GM13977 (cell line): ENCODE data around the gene IRAK4.
A peak's percentile ranks its signal among the peaks of the same experiment; 100 is the strongest.

ENCODE experiments used
- DNase-seq: peaks from one replicate; pipeline ENCODE4 v3.0.0; 2012; ENCODE audit warnings: low spot score
- in situ Hi-C: fragments of 300-500 bp; cut with MboI; formaldehyde crosslinking; loops from one replicate; pipeline ENCODE4 v1.12.0; 2022; ENCODE audit warnings: low sequenced_read_pairs, low pct_unique_long_range_greater_than_20kb, mixed read lengths, inconsistent platforms; ENCODE audit not compliant: unreplicated experiment
- TF ChIP-seq, protein P1 (sequence below): IDR thresholded peaks from 2 replicates; pipeline ENCODE4 v1.5.1; 2012; ENCODE audit warnings: mild to moderate bottlenecking, control low read depth; ENCODE audit not compliant: insufficient read depth; ENCODE audit errors: extremely low read depth, missing control alignments

The IRAK4 gene

DNA sequence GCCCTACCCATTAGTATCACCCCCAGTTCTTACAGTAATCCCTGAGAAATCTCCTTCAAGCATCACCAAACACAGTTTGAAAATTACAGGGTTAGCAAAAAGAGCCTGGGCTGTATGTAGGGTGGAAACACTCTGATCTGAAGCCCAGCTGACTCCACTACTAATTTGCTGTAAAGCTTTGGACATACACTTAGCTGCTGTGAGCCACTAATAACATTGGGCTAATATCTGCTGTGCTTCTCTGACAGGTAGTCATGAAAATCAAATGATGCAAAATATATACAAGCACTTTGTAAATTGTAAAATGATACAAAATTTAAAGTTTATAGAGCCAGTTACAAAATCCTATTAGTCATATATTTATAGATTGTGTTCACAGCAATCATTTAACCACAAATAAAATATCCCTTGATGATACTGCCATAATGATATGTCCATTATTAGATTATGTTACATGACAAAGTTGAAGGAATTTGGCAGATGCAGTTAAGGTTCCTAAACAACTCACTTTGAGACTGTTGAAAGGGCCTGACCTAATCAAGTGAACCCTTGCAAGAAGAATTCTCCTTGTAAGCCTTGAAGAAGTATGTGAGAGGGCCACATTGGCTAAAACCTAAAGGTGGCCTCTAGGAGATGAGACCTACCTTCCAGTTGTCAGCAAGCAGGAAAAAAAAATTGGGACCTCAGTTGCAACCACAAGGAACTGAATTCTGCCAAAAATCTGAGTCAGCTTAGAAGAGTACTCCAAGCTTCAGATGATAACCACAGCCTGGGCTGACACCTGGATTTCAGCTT is 28.3 kb downstream of the IRAK4 start:
- in situ Hi-C loops, result loop anchor here (10.0 kb wide), 1 partner anchor 98 kb away; no protein-coding TSS in a partner anchor
- DNase-seq, result no peak
- TF ChIP-seq, protein P1, sequence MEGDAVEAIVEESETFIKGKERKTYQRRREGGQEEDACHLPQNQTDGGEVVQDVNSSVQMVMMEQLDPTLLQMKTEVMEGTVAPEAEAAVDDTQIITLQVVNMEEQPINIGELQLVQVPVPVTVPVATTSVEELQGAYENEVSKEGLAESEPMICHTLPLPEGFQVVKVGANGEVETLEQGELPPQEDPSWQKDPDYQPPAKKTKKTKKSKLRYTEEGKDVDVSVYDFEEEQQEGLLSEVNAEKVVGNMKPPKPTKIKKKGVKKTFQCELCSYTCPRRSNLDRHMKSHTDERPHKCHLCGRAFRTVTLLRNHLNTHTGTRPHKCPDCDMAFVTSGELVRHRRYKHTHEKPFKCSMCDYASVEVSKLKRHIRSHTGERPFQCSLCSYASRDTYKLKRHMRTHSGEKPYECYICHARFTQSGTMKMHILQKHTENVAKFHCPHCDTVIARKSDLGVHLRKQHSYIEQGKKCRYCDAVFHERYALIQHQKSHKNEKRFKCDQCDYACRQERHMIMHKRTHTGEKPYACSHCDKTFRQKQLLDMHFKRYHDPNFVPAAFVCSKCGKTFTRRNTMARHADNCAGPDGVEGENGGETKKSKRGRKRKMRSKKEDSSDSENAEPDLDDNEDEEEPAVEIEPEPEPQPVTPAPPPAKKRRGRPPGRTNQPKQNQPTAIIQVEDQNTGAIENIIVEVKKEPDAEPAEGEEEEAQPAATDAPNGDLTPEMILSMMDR, result no peak

DNA sequence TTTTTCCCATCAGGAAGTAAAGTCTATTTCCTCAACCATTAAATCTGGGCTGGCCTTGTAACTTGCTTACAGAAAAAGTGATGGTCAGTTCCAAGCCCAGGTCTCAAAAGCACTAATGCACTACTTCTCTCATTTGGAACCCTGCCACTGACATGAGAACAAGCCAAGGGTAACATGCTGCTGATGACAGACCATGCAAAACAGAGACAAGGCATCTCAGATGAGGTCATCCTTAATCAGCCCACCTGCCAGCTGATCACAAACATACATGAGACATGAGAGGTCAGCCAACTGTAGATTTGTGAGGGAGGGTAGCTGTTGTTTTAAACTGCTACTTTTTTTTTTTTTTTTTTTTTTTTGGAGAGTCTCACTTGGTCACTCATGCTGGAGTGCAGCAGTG is 31.2 kb downstream of the IRAK4 start:
- DNase-seq, result no peak
- in situ Hi-C loops, result loop anchor here (10.0 kb wide), 1 partner anchor 95 kb away; no protein-coding TSS in a partner anchor
- TF ChIP-seq, protein P1, result no peak

DNA sequence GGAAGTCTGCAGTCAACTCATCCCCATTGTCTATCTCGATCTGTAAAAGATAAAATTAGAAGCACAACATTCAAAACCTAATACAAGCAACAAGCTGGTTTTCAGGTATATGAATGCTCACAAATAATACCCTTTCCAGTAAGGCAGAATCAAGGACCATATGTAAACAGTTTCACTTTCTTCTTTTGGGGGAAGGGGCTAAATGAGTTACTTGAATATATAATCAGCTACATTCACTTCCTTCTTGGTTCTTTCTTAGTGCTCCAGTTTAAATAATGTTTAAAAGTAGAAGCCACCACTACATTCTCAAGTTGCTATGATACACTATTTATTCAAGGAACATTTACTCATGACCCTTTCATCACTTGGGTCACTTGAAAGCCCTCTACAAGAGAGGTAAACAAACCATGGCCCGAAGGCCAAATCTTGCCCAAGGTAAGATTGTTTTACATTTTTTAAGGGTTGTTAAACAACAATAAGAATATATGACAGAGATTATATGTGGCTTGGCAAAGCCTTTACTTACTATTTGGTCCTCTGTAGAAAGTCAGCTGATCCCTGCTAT is 37.0 kb downstream of the IRAK4 start:
- DNase-seq, result no peak
- in situ Hi-C loops, result no loop called here
- TF ChIP-seq, protein P1, result no peak

DNA sequence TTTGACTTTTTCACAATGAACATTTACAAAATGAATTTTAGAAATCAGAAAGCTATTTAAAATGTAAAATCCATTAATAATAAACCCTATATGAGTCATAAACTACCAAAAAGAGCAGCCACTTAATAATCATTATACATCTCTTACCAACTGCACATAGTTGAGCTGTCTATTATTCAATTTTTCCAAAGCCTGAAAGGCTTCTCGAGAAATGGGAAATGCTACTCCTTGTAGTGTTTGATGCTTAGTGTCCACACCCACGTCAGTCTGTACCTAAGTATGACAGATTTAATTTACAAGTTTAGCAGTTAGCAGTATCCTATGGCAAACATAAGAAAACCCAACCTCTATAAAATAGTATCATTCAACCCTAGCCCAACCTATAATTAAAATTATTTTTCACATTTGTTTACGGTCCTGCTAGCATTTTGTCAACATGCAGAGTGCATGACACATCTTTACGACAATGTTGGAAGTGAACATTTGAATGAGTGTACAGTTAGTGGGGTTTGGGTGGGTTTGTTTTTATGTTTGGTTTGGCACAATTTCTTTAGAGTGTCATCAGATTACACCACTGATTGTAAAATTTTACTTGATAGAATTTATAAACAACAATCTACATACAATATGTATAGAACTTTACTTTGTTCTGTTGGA is 38.9 kb downstream of the IRAK4 start:
- no peak for DNase-seq
- in situ Hi-C loops, result no loop called here
- TF ChIP-seq, protein P1, result no peak

DNA sequence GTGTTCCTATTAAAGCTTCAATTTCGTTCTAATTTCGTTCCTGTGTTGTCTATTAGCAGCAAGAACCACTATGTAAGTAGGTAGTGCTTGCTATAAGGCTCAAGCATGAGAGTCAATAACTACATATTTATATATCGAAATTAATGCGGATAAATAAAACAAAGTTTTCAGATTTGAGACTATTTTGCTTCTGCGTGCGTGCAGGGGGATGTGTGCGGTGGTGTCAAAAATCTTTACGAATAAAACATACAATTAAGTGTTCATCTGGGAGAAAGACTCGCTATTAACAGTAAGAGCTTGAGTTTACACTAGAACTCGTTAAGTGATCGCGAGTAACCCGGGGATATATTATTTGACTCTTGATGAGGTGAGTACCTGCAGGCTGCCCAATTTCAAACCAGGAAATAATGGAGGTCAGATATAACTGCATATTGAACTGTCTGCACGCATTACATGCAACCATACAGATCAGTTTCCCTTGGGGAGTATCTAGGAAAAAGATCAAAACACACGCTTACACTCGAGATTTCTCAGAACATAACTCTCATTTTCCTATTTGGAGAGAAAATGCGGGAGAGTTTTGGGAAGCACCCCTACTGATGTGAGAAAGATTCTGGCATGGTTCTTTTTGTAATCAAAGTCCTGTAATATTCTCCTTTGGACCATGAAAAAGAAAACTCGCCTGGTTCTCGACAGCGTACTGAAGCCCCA is 46.6 kb downstream of the IRAK4 start:
- DNase-seq, result peak; percentile 26
- TF ChIP-seq, protein P1, result no peak
- in situ Hi-C loops, result no loop called here

DNA sequence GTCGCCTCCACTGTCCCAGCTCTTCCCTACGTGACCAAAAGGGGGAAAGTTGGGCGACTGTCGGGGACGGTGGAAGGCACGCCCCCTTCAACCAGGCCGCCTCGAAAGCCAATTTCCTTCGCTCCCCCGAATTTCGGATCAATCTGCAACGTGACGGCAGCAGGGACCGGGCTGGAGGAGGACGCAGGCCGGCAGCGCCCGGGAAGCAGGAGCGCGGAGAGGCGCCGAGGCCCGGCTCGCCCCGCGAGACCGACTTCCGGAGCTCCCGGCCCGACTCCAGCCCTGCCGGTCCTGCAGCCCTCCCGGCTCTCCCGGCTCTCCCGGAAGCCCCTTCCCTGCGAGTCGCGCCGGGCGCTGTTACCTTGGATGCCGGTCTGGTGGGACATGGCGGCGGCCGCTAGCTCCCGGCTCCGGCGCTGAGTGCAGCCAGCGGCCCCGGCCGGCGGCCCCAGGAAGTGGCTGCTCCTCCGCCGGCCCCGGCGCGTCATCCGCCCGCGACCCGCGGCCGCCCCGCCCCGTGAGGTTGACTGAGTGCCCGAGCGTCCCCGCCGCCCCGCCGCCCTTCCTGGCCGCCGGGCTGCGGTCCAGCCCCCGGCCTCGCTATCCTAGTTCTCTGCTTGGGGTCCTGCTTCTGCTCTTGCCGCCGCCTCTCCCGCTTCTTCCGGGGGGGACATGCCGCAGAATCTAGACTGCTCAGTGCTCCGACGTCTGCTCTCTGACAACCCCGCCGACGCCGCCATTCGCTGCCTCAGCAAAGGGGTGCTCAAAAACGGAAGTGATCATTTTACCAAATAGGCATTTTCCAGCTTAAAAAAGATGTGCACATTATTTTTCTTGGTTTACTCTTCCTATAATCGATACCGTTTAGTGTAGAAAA is 47.3 kb downstream of the IRAK4 start, which contains the start of gene TWF1:
Gene TWF1 (minus strand): TSS at position 458 of the 877 bp plus-strand sequence. CDS start 72 bp downstream, at position 386.
- peak; percentile 92 for DNase-seq
- TF ChIP-seq, protein P1, result no peak
- in situ Hi-C loops, result no loop called here
